ENCODE measurements around the gene WNT7B. TPM values are rescaled to one million over a fixed set of nuclear protein-coding genes. Genes with fewer than 3 reads are reported as not detected.

The WNT7B gene
- total RNA-seq, 4 donors from 2014 or later: not detected

DNA sequence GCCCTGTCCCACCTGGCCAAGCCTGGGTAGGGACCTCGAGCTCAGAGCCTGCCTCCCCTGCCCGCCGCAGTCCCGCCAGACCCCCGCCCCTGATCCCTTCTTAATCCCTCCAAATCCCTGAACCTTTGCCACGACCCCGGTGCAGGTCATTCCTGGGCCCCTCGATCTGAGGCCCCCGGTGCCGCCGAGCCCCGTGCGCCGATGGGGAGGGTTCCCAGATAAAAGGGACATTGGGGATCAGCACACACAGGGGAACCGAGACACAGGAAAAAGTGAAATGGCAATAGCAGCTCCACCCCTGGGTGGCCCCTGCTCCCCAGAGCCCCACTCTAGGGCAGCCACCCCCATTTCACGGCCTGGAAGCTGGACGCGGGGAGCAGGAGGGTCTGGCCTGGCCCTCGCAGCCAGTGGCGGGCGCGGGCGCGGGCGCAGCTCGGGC lies 1.3 kb upstream of the WNT7B start:
- Histone ChIP-seq H3K27me3 (peaks cover 53% of the 10 kb centered on the region), H3K36me3 (no peaks in the 10 kb centered on the region), H3K4me1 (peaks cover 3 to 30% (median 24%) of the 10 kb centered on the region in 4 donors), H3K27ac (no peak overlapping the region), H3K9me3 (no peaks in the 10 kb centered on the region), H3K4me3 (peak overlapping the region in 2 of 4 donors; percentile 54 to 58)
- intact Hi-C loops (cut with DNase I; ENCODE audit: low total_unique reads): no loop called here
- DNase-seq: no peak
- TF ChIP-seq POLR2AphosphoS5 (IDR thresholded peaks at IDR 0.05): no peak
- no peak for TF ChIP-seq POLR2A (IDR thresholded peaks at IDR 0.05)
- TF ChIP-seq, protein P1, sequence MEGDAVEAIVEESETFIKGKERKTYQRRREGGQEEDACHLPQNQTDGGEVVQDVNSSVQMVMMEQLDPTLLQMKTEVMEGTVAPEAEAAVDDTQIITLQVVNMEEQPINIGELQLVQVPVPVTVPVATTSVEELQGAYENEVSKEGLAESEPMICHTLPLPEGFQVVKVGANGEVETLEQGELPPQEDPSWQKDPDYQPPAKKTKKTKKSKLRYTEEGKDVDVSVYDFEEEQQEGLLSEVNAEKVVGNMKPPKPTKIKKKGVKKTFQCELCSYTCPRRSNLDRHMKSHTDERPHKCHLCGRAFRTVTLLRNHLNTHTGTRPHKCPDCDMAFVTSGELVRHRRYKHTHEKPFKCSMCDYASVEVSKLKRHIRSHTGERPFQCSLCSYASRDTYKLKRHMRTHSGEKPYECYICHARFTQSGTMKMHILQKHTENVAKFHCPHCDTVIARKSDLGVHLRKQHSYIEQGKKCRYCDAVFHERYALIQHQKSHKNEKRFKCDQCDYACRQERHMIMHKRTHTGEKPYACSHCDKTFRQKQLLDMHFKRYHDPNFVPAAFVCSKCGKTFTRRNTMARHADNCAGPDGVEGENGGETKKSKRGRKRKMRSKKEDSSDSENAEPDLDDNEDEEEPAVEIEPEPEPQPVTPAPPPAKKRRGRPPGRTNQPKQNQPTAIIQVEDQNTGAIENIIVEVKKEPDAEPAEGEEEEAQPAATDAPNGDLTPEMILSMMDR (IDR thresholded peaks at IDR 0.05): no peak
- no peak for TF ChIP-seq EP300 (IDR thresholded peaks at IDR 0.05; ENCODE audit: low read depth)
- 6% methylated on average over 25 of the region's 26 CpGs; no CpG with 5 or more reads in 1 of the 2 donors for WGBS, 2 donors (ENCODE audit: low coverage in 1 of 2)
- in situ Hi-C loops (cut with MboI; ENCODE audit: low pct_ligation_motif_present in 1 of 4, low pct_unique_long_range_greater_than_20kb in 1 of 4, low sequenced_read_pairs in 3 of 4): no loop called here

- Histone ChIP-seq H3K9me3 (no peaks in the 10 kb centered on the region), H3K27me3 (peaks cover 59% of the 10 kb centered on the region), H3K4me1 (peaks cover 3 to 30% (median 24%) of the 10 kb centered on the region in 4 donors), H3K36me3 (no peaks in the 10 kb centered on the region), H3K27ac (no peak overlapping the region), H3K4me3 (no peak overlapping the region)
- DNase-seq: no peak
- in situ Hi-C loops (cut with MboI; ENCODE audit: low pct_ligation_motif_present in 1 of 4, low pct_unique_long_range_greater_than_20kb in 1 of 4, low sequenced_read_pairs in 3 of 4) (no loop called here), intact Hi-C loops (cut with DNase I; ENCODE audit: low total_unique reads) (no loop called here)
- WGBS, 2 donors (ENCODE audit: low coverage in 1 of 2): 6% methylated on average over 28 of the region's 29 CpGs; no CpG with 5 or more reads in 1 of the 2 donors
- TF ChIP-seq, protein P1 (IDR thresholded peaks at IDR 0.05): no peak
- TF ChIP-seq POLR2AphosphoS5 (IDR thresholded peaks at IDR 0.05) (no peak), EP300 (IDR thresholded peaks at IDR 0.05; ENCODE audit: low read depth) (no peak), POLR2A (IDR thresholded peaks at IDR 0.05) (no peak)
Observed at GRCh38 chr22:45977551-45978274, 751 bp upstream of the WNT7B start.

DNA sequence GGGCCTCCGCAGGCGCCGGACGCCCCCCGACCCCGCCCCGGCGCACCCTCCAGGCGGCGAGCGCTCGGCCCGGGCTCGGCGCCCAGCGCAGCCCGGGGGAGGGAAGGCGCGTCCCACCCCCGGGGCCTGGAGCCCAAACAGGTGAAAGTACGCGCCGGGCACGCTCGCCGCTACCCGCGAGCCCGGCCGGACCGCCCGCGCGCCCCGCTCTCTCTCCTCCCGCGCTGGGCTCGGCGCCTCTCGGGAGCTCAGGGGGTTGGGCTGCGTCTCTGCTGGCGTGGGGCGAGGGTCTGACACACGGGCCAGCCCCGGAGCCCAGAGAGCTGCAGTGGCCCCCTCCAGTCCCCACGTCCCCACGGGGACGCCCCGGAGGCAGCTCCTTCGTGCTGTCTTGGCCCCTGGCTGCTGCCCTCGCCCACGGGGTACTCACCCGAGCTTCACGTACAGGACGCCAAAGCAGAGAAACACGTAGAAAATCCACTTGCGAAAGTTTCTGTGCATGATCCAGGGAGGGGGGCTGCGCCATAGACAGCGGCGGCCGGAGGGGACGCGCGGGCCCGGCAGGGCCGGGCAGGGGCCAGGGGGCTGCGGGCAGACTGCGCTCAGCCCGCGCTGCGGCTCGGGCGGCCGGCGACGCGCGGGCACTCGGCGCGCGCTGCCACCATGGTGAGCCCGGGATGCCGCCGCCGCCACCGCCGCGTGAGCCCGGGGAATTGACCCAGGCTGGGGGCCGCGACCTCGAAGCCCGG lies 534 bp downstream of the WNT7B start:
- TF ChIP-seq POLR2AphosphoS5 (IDR thresholded peaks at IDR 0.05) (no peak), EP300 (IDR thresholded peaks at IDR 0.05; ENCODE audit: low read depth) (no peak), POLR2A (IDR thresholded peaks at IDR 0.05) (no peak)
- TF ChIP-seq, protein P1 (IDR thresholded peaks at IDR 0.05): no peak
- Histone ChIP-seq H3K36me3 (no peaks in the 10 kb centered on the region), H3K9me3 (no peaks in the 10 kb centered on the region), H3K4me1 (peaks cover 3 to 33% (median 30%) of the 10 kb centered on the region in 4 donors), H3K27me3 (peaks cover 72% of the 10 kb centered on the region), H3K27ac (no peak overlapping the region), H3K4me3 (peak overlapping the region in 3 of 4 donors; percentile 3 to 35 (median 10))
- 2% methylated on average over 23 of the region's 94 CpGs; no CpG with 5 or more reads in 1 of the 2 donors for WGBS, 2 donors (ENCODE audit: low coverage in 1 of 2)
- in situ Hi-C loops (cut with MboI; ENCODE audit: low pct_ligation_motif_present in 1 of 4, low pct_unique_long_range_greater_than_20kb in 1 of 4, low sequenced_read_pairs in 3 of 4): no loop called here
- intact Hi-C loops (cut with DNase I; ENCODE audit: low total_unique reads): no loop called here
- no peak for DNase-seq

Measured in transverse colon (tissue), 4 donors.